Endothelial cell of umbilical vein (primary cell): ENCODE data around the gene ACCSL. TPM values are rescaled to one million over a fixed set of nuclear protein-coding genes. Genes with fewer than 3 reads are reported as not detected.

ENCODE experiments used
- BruUV-seq: library from RNA; stranded (reverse); fragments of 400-500 nt; replicated peaks from 2 replicates; lab custom pipeline; 2021; lab: Mats Ljungman, UMichigan
- CTCF ChIA-PET: fragments of 300-600, 350-600 bp; sonication (Branson Sonifier 250); formaldehyde crosslinking; loops from one replicate; lab custom pipeline; 2021; ENCODE audit warnings: antibody characterized with exemption, inconsistent platforms; lab: Charles Lee
- POLR2A ChIA-PET: fragments of 300-600, 350-600 bp; sonication (Branson Sonifier 250); formaldehyde crosslinking; loops from one replicate; lab custom pipeline; 2021; ENCODE audit warnings: antibody characterized with exemption, inconsistent platforms; lab: Charles Lee
- DNase-seq: peaks from one replicate; pipeline ENCODE4 v3.0.0-alpha.2; 2011; ENCODE audit warnings: low read depth, low spot score
- FAIRE-seq: peaks from 2 replicates; lab custom pipeline; 2011; peaks lifted over from hg19 to GRCh38; lab: Jason Lieb, UNC
- H2AFZ ChIP-seq: 2 replicates; pipeline ENCODE4 v1.6.0; 2012; ENCODE audit warnings: low read depth, low read length, control low read depth, inconsistent platforms
- H3K27ac ChIP-seq: 2 replicates; pipeline ENCODE4 v1.5.1; 2011; ENCODE audit warnings: low read depth, mild to moderate bottlenecking, control low read depth, low read length, moderate library complexity; ENCODE audit not compliant: insufficient read depth
- H3K27me3 ChIP-seq, 2 experiments: 2 replicates each; pipeline versions ENCODE4 v1.6.0 to v1.6.1; 2011; ENCODE audit warnings: low read length in 2 of 2, mixed read lengths in 1 of 2; ENCODE audit not compliant: control insufficient read depth in 2 of 2, insufficient read depth in 2 of 2
- H3K36me3 ChIP-seq, 2 experiments: 2 replicates in 1 of 2; 3 replicates in 1 of 2; pipeline ENCODE4 v1.5.1; 2011; ENCODE audit warnings: low read length in 2 of 2, mild to moderate bottlenecking in 1 of 2, moderate library complexity in 1 of 2; ENCODE audit not compliant: control insufficient read depth in 2 of 2, insufficient read depth in 2 of 2; ENCODE audit errors: extremely low read depth in 1 of 2
- H3K4me1 ChIP-seq: 3 replicates; pipeline ENCODE4 v1.5.1; 2011; ENCODE audit warnings: mild to moderate bottlenecking, low read length; ENCODE audit not compliant: control insufficient read depth, insufficient read depth; ENCODE audit errors: extremely low read depth
- H3K4me2 ChIP-seq: 2 replicates; pipeline ENCODE4 v1.6.1; 2011; ENCODE audit warnings: low read length, control low read depth, mixed read lengths; ENCODE audit not compliant: insufficient read depth
- H3K4me3 ChIP-seq, 3 experiments: fragments of 200-600 bp in 1 of 3; sonication (generic), shearing (Covaris generic) in 1 of 3; replicated peaks in 1 of 3; 2 replicates each; pipeline ENCODE4 v1.5.1; 2011 to 2016; ENCODE audit warnings: control low read depth in 3 of 3, low read length in 3 of 3, mild to moderate bottlenecking in 2 of 3, inconsistent platforms in 1 of 3, low read depth in 1 of 3, moderate library complexity in 1 of 3; ENCODE audit not compliant: insufficient read depth in 1 of 3
- H3K79me2 ChIP-seq: 2 replicates; pipeline ENCODE4 v1.6.0; 2012; ENCODE audit warnings: low read length, inconsistent platforms; ENCODE audit not compliant: control insufficient read depth, insufficient read depth
- H3K9ac ChIP-seq: replicated peaks from 2 replicates; pipeline ENCODE3; 2011; ENCODE audit warnings: low read length, control low read depth; ENCODE audit not compliant: insufficient read depth; ENCODE audit errors: extremely low read depth
- H3K9me1 ChIP-seq: replicated peaks from 3 replicates; pipeline ENCODE4 v1.6.0; 2011; ENCODE audit warnings: mild to moderate bottlenecking, low read length; ENCODE audit not compliant: control insufficient read depth, insufficient read depth; ENCODE audit errors: extremely low read depth
- H3K9me3 ChIP-seq: replicated peaks from 2 replicates; pipeline ENCODE4 v1.5.1; 2012; ENCODE audit warnings: low read length, inconsistent platforms; ENCODE audit not compliant: control insufficient read depth, insufficient read depth
- H4K20me1 ChIP-seq: replicated peaks from 2 replicates; pipeline ENCODE3; 2011; ENCODE audit warnings: mild to moderate bottlenecking, low read length; ENCODE audit not compliant: control insufficient read depth, insufficient read depth; ENCODE audit errors: extremely low read depth
- EZH2 ChIP-seq: IDR thresholded peaks from 2 replicates; pipeline ENCODE4 v1.6.1; 2012; ENCODE audit warnings: borderline replicate concordance, low read depth, mild to moderate bottlenecking, moderate library complexity, low read length, inconsistent platforms; ENCODE audit not compliant: severe bottlenecking
- JUN ChIP-seq: IDR thresholded peaks from 2 replicates; pipeline ENCODE4 v1.6.1; 2011; ENCODE audit warnings: borderline replicate concordance, low read depth; ENCODE audit not compliant: insufficient read length, insufficient read depth
- POLR2AphosphoS5 ChIP-seq: IDR thresholded peaks from 2 replicates; pipeline ENCODE4 v1.6.1; 2012; ENCODE audit warnings: low read depth, mild to moderate bottlenecking, control low read depth, low read length, moderate library complexity; ENCODE audit not compliant: insufficient read depth
- dilution Hi-C: fragments of 300-500 bp; cut with MboI; formaldehyde crosslinking; loops from one replicate; pipeline ENCODE4 v1.15.0; 2019; ENCODE audit warnings: low sequenced_read_pairs; ENCODE audit not compliant: extremely low pct_ligation_motif_present
- intact Hi-C: fragments of 100-400 bp; cut with micrococcal nuclease; formaldehyde crosslinking; loops from one replicate; pipeline ENCODE4 v1.10.0; 2022
- polyA plus RNA-seq, 4 experiments: library from polyadenylated mRNA; depleted of rRNA in 3 of 4; stranded (reverse) in 3 of 4; unstranded in 1 of 4; fragments of >200 nt; gene quantifications; 2 replicates each; pipeline versions ENCODE4 v1.2.1 to v1.2.3, GENCODE V29; 2011 to 2012; ENCODE audit warnings: missing spikeins in 1 of 4
- total RNA-seq: library from RNA; stranded (reverse); gene quantifications from 2 replicates; pipeline ENCODE4 v1.2.3, GENCODE V29; 2021
- TF ChIP-seq, protein P1 (sequence below): IDR thresholded peaks from 2 replicates; pipeline ENCODE4 v1.6.1; 2011; ENCODE audit not compliant: insufficient read depth, insufficient read length
- TF ChIP-seq, protein P2 (sequence below), 2 donors: IDR thresholded peaks; 1 replicate in 1 of 2; 2 replicates in 1 of 2; pipeline ENCODE4 v1.5.1; 2011; ENCODE audit warnings: low read length in 2 of 2, mild to moderate bottlenecking in 2 of 2, moderate library complexity in 2 of 2, control low read depth in 1 of 2, inconsistent platforms in 1 of 2, low read depth in 1 of 2; ENCODE audit not compliant: insufficient read depth in 1 of 2; ENCODE audit errors: extremely low read depth in 1 of 2

The ACCSL gene
- total and polyA plus RNA-seq, 2 donors (not counting 3 experiments of a cell fraction or from before 2014, with no cell fraction given): not detected

GRCh38 chr11:44065161-44065661, 17.4 kb downstream of the ACCSL start:
- TF ChIP-seq JUN (no peak), POLR2AphosphoS5 (no peak), EZH2 (no peak)
- TF ChIP-seq, protein P1, sequence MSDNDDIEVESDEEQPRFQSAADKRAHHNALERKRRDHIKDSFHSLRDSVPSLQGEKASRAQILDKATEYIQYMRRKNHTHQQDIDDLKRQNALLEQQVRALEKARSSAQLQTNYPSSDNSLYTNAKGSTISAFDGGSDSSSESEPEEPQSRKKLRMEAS: no peak
- TF ChIP-seq, protein P2, sequence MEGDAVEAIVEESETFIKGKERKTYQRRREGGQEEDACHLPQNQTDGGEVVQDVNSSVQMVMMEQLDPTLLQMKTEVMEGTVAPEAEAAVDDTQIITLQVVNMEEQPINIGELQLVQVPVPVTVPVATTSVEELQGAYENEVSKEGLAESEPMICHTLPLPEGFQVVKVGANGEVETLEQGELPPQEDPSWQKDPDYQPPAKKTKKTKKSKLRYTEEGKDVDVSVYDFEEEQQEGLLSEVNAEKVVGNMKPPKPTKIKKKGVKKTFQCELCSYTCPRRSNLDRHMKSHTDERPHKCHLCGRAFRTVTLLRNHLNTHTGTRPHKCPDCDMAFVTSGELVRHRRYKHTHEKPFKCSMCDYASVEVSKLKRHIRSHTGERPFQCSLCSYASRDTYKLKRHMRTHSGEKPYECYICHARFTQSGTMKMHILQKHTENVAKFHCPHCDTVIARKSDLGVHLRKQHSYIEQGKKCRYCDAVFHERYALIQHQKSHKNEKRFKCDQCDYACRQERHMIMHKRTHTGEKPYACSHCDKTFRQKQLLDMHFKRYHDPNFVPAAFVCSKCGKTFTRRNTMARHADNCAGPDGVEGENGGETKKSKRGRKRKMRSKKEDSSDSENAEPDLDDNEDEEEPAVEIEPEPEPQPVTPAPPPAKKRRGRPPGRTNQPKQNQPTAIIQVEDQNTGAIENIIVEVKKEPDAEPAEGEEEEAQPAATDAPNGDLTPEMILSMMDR (IDR thresholded peaks at IDR 0.05; ENCODE audit: extremely low read depth in 1 of 2, insufficient read depth in 1 of 2, low read depth in 1 of 2, low read length in 2 of 2): no peak
- no peaks in the 10 kb centered on the region for H4K20me1 ChIP-seq
- H3K27ac ChIP-seq: no peak overlapping the region
- H3K79me2 ChIP-seq: no peaks in the 10 kb centered on the region
- peak overlapping the region in 1 of 3 experiments; percentile 74 for H3K4me3 ChIP-seq
- no peaks in the 10 kb centered on the region for H3K9me3 ChIP-seq
- peak overlapping the region; percentile 72 for H3K4me2 ChIP-seq
- DNase-seq: no peak
- peak overlapping the region; percentile 84 for H3K9ac ChIP-seq
- peaks cover 0 to 6% of the 10 kb centered on the region in 2 experiments for H3K27me3 ChIP-seq
- H2AFZ ChIP-seq: peak overlapping the region; percentile 91
- dilution Hi-C loops: no loop called here
- intact Hi-C loops: no loop called here
- no peaks in the 10 kb centered on the region for H3K36me3 ChIP-seq
- no TSS peak for BruUV-seq
- H3K9me1 ChIP-seq: no peaks in the 10 kb centered on the region
- ChIA-PET CTCF (interaction anchor here (1.9 kb wide), 1 partner anchor 29 kb away, joined by 20 read pairs; no protein-coding TSS in a partner anchor), POLR2A (no interaction called here)
- peaks cover 10% of the 10 kb centered on the region for H3K4me1 ChIP-seq
- FAIRE-seq: no peak
